ENCODE results near the gene RPRD2. TPM values are rescaled to one million over a fixed set of nuclear protein-coding genes. Genes with fewer than 3 reads are reported as not detected.

Gene RPRD2
- polyA plus RNA-seq, 1 donor (not counting 4 experiments of a cell fraction or from before 2014, with no cell fraction given): 9.1 TPM

- Histone ChIP-seq H3K27me3 (ENCODE audit: control insufficient read depth, extremely low read depth, insufficient read depth, low read length) (no peaks in the 10 kb centered on the region), H3K4me2 (ENCODE audit: control insufficient read depth, extremely low read depth, insufficient read depth, low read depth, low read length) (no peak overlapping the region), H3K27ac (ENCODE audit: control insufficient read depth, insufficient read depth, low read length) (no peak overlapping the region), H3K4me3 (ENCODE audit: control insufficient read depth in 2 of 3, extremely low read depth in 1 of 3, insufficient read depth in 2 of 3, low read depth in 1 of 3, low read length in 3 of 3) (no peak overlapping the region), H3K9ac (ENCODE audit: control insufficient read depth, extremely low read depth, insufficient read depth, low read length) (no peak overlapping the region), H3K9me3 (ENCODE audit: control insufficient read depth, low read depth, low read length) (no peaks in the 10 kb centered on the region), H3K9me1 (ENCODE audit: control insufficient read depth, extremely low read depth, insufficient read depth, low read length) (no peaks in the 10 kb centered on the region), H3K36me3 (ENCODE audit: control insufficient read depth in 2 of 2, extremely low read depth in 1 of 2, insufficient read depth in 2 of 2, low read length in 2 of 2) (no peaks in the 10 kb centered on the region), H2AFZ (ENCODE audit: control insufficient read depth, low read length) (no peak overlapping the region), H4K20me1 (ENCODE audit: control insufficient read depth, extremely low read depth, insufficient read depth, low read length) (no peaks in the 10 kb centered on the region), H3K4me1 (ENCODE audit: control insufficient read depth, extremely low read depth, insufficient read depth, low read length) (no peaks in the 10 kb centered on the region), H3K79me2 (ENCODE audit: control insufficient read depth, insufficient read depth, low read length) (peaks cover 2% of the 10 kb centered on the region)
- dilution Hi-C loops (cut with MboI; ENCODE audit: extremely low pct_ligation_motif_present, low sequenced_read_pairs): no loop called here
- DNase-seq (ENCODE audit: low read depth, low spot score) (no peak), FAIRE-seq (no peak)
- TF ChIP-seq CTCF (optimal IDR thresholded peaks at IDR 0.05 in 1 of 3, IDR thresholded peaks at IDR 0.05 in 1 of 3, conservative IDR thresholded peaks at IDR 0.05 in 1 of 3; ENCODE audit: extremely low read depth in 1 of 3, insufficient read depth in 2 of 3, low read length in 3 of 3): peak in 2 of 3 experiments; percentile 6 to 27
- no peak for TF ChIP-seq EZH2 (IDR thresholded peaks at IDR 0.05; ENCODE audit: low read length)
Measured at GRCh38 chr1:150429805-150430204, 65.9 kb downstream of the RPRD2 start.

- no peak overlapping the region for H3K27ac ChIP-seq (ENCODE audit: control insufficient read depth, insufficient read depth, low read length)
- H4K20me1 ChIP-seq (ENCODE audit: control insufficient read depth, extremely low read depth, insufficient read depth, low read length): no peaks in the 10 kb centered on the region
- no peak overlapping the region for H2AFZ ChIP-seq (ENCODE audit: control insufficient read depth, low read length)
- H3K9me3 ChIP-seq (ENCODE audit: control insufficient read depth, low read depth, low read length): no peaks in the 10 kb centered on the region
- TF ChIP-seq EZH2 (IDR thresholded peaks at IDR 0.05; ENCODE audit: low read length): no peak
- TF ChIP-seq CTCF (optimal IDR thresholded peaks at IDR 0.05 in 1 of 3, IDR thresholded peaks at IDR 0.05 in 1 of 3, conservative IDR thresholded peaks at IDR 0.05 in 1 of 3; ENCODE audit: extremely low read depth in 1 of 3, insufficient read depth in 2 of 3, low read length in 3 of 3): no peak
- no peaks in the 10 kb centered on the region for H3K4me1 ChIP-seq (ENCODE audit: control insufficient read depth, extremely low read depth, insufficient read depth, low read length)
- H3K36me3 ChIP-seq (ENCODE audit: control insufficient read depth in 2 of 2, extremely low read depth in 1 of 2, insufficient read depth in 2 of 2, low read length in 2 of 2): peaks cover under 1 to 1% of the 10 kb centered on the region in 2 experiments
- no peaks in the 10 kb centered on the region for H3K27me3 ChIP-seq (ENCODE audit: control insufficient read depth, extremely low read depth, insufficient read depth, low read length)
- H3K4me2 ChIP-seq (ENCODE audit: control insufficient read depth, extremely low read depth, insufficient read depth, low read depth, low read length): no peak overlapping the region
- H3K79me2 ChIP-seq (ENCODE audit: control insufficient read depth, insufficient read depth, low read length): no peaks in the 10 kb centered on the region
- DNase-seq (ENCODE audit: low read depth, low spot score) (no peak), FAIRE-seq (no peak)
- dilution Hi-C loops (cut with MboI; ENCODE audit: extremely low pct_ligation_motif_present, low sequenced_read_pairs): no loop called here
- H3K4me3 ChIP-seq (ENCODE audit: control insufficient read depth in 2 of 3, extremely low read depth in 1 of 3, insufficient read depth in 2 of 3, low read depth in 1 of 3, low read length in 3 of 3): no peak overlapping the region
- no peak overlapping the region for H3K9ac ChIP-seq (ENCODE audit: control insufficient read depth, extremely low read depth, insufficient read depth, low read length)
- H3K9me1 ChIP-seq (ENCODE audit: control insufficient read depth, extremely low read depth, insufficient read depth, low read length): no peaks in the 10 kb centered on the region
Measured at GRCh38 chr1:150441121-150441520, 77.2 kb downstream of the RPRD2 start.

Measured in keratinocyte (primary cell).